GM23248 (cell line): Measurements from ENCODE around the gene SF3A1. TPM values are rescaled to one million over a fixed set of nuclear protein-coding genes. Genes with fewer than 3 reads are reported as not detected.

Experiments used
- DNase-seq: peaks from one replicate; pipeline ENCODE4 v3.0.0-alpha.2; 2015
- H2AFZ ChIP-seq: fragments of 200-600 bp; sonication (generic); 2 replicates; pipeline ENCODE4 v1.6.1; 2016; ENCODE audit warnings: antibody characterized with exemption
- H3F3A ChIP-seq: fragments of 200-600 bp; sonication (generic); 2 replicates; pipeline ENCODE4 v1.6.1; 2016; ENCODE audit warnings: mild to moderate bottlenecking, antibody characterized with exemption, mixed run types; ENCODE audit not compliant: insufficient read depth
- H3K27ac ChIP-seq: fragments of 200-600 bp; sonication (generic); 2 replicates; pipeline ENCODE4 v1.5.1; 2016; ENCODE audit warnings: mild to moderate bottlenecking
- H3K27me3 ChIP-seq: fragments of 200-600 bp; sonication (generic); replicated peaks from 2 replicates; pipeline ENCODE4 v1.6.1; 2016; ENCODE audit warnings: mild to moderate bottlenecking; ENCODE audit not compliant: insufficient read depth
- H3K36me3 ChIP-seq: fragments of 200-600 bp; sonication (generic); 2 replicates; pipeline ENCODE4 v1.6.1; 2016; ENCODE audit warnings: low read depth, mild to moderate bottlenecking
- H3K4me1 ChIP-seq: fragments of 200-600 bp; sonication (generic); 2 replicates; pipeline ENCODE4 v1.6.1; 2016; ENCODE audit warnings: mild to moderate bottlenecking; ENCODE audit not compliant: insufficient read depth
- H3K4me2 ChIP-seq: fragments of 200-600 bp; sonication (generic); one replicate; pipeline ENCODE4 v1.6.1; 2016; ENCODE audit warnings: mild to moderate bottlenecking; ENCODE audit not compliant: unreplicated experiment
- H3K4me3 ChIP-seq: fragments of 200-600 bp; sonication (generic); 2 replicates; pipeline ENCODE4 v1.5.1; 2016; ENCODE audit warnings: mild to moderate bottlenecking
- H3K79me2 ChIP-seq: fragments of 200-600 bp; sonication (generic); 2 replicates; pipeline ENCODE4 v1.6.1; 2016; ENCODE audit warnings: mild to moderate bottlenecking; ENCODE audit not compliant: insufficient read depth
- H3K9ac ChIP-seq: fragments of 200-600 bp; sonication (generic); 2 replicates; pipeline ENCODE4 v1.6.1; 2016; ENCODE audit warnings: mild to moderate bottlenecking
- H3K9me2 ChIP-seq: fragments of 200-600 bp; sonication (generic); 2 replicates; pipeline ENCODE4 v1.6.1; 2016; ENCODE audit warnings: mixed run types, mild to moderate bottlenecking, moderate library complexity; ENCODE audit not compliant: insufficient read depth
- H3K9me3 ChIP-seq: fragments of 200-600 bp; sonication (generic); one replicate; pipeline ENCODE4 v1.6.1; 2017; ENCODE audit warnings: low read depth
- H4K20me1 ChIP-seq: fragments of 200-600 bp; sonication (generic); 2 replicates; pipeline ENCODE4 v1.6.0; 2016; ENCODE audit not compliant: insufficient read depth
- EZH2 ChIP-seq: fragments of 200-600 bp; sonication (generic); IDR thresholded peaks from 2 replicates; pipeline ENCODE4 v1.6.1; 2018; ENCODE audit warnings: antibody characterized with exemption, mild to moderate bottlenecking; ENCODE audit not compliant: insufficient read depth, poor library complexity, severe bottlenecking
- EZH2phosphoT487 ChIP-seq: fragments of 200-600 bp; sonication (generic); IDR thresholded peaks from 2 replicates; pipeline ENCODE4 v1.6.1; 2018; ENCODE audit warnings: antibody characterized with exemption, moderate library complexity, mild to moderate bottlenecking, low read depth; ENCODE audit not compliant: insufficient read depth
- WGBS, 2 experiments: methylation state at CpG; one replicate each; pipeline ENCODE4 v1.1.6; 2015 to 2017; ENCODE audit warnings: low lambda C conversion rate in 2 of 2, low coverage in 1 of 2; ENCODE audit errors: missing lambda C conversion rate in 2 of 2; 5-methylcytosine and 5-hydroxymethylcytosine counted together
- in situ Hi-C: fragments of 300-500 bp; cut with MboI; formaldehyde crosslinking; loops from 2 replicates; pipeline ENCODE4 v1.15.0; 2020
- polyA plus RNA-seq: library from polyadenylated mRNA; unstranded; fragments of >200 nt; fragmentation: Nextera tagmentation; extraction: Ambion mirVana; gene quantifications from 2 replicates; pipeline ENCODE4 v1.2.1, GENCODE V29; 2016
- total RNA-seq: library from RNA; depleted of rRNA; stranded (reverse); fragments of >200 nt; shearing (Covaris generic); gene quantifications from 2 replicates; pipeline ENCODE4 v1.2.3, GENCODE V29; 2014

The SF3A1 gene
- total and polyA plus RNA-seq, 2 experiments from 2014 or later = 12.9 to 75.0 TPM

- H4K20me1 ChIP-seq = peaks cover 17% of the 10 kb centered on the region
- peak; percentile 63 for DNase-seq
- no peaks in the 10 kb centered on the region for H3K27me3 ChIP-seq
- H3K9me2 ChIP-seq = no peaks in the 10 kb centered on the region
- peaks cover 37% of the 10 kb centered on the region for H3F3A ChIP-seq
- no peak overlapping the region for H3K27ac ChIP-seq
- in situ Hi-C loops = no loop called here
- H3K4me2 ChIP-seq = no peak overlapping the region
- H3K4me3 ChIP-seq = no peak overlapping the region
- no peaks in the 10 kb centered on the region for H3K9me3 ChIP-seq
- H3K36me3 ChIP-seq = no peaks in the 10 kb centered on the region
- H3K9ac ChIP-seq = no peak overlapping the region
- H3K79me2 ChIP-seq = peaks cover 81% of the 10 kb centered on the region
- peaks cover 61% of the 10 kb centered on the region for H3K4me1 ChIP-seq
- no peak for TF ChIP-seq EZH2
- 50 to 56% methylated on average over 5 of the region's 5 CpGs for WGBS, 2 experiments
- H2AFZ ChIP-seq = no peak overlapping the region
Measured at GRCh38 chr22:30308518-30309230, 48.0 kb downstream of the SF3A1 start.

- WGBS, 2 experiments = 68 to 78% methylated on average over 2 of the region's 2 CpGs
Measured at GRCh38 chr22:30308093-30308492, 48.6 kb downstream of the SF3A1 start.

GRCh38 chr22:30307041-30307574 is 49.6 kb downstream of the SF3A1 start:
- in situ Hi-C loops = no loop called here

More at GRCh38 chr22:30308093-30308492, 48.6 kb downstream of the SF3A1 start:
- Histone ChIP-seq H3K27me3 (no peaks in the 10 kb centered on the region), H3K79me2 (peaks cover 84% of the 10 kb centered on the region), H4K20me1 (peaks cover 17% of the 10 kb centered on the region), H3K4me2 (no peak overlapping the region), H3K4me3 (no peak overlapping the region), H3K4me1 (peaks cover 61% of the 10 kb centered on the region), H3K9ac (no peak overlapping the region), H3K27ac (no peak overlapping the region), H3F3A (peaks cover 37% of the 10 kb centered on the region), H3K36me3 (no peaks in the 10 kb centered on the region), H3K9me2 (no peaks in the 10 kb centered on the region), H3K9me3 (no peaks in the 10 kb centered on the region), H2AFZ (no peak overlapping the region)
- in situ Hi-C loops = no loop called here
- TF ChIP-seq EZH2 = no peak
- TF ChIP-seq EZH2phosphoT487 = no peak
- DNase-seq = no peak

GRCh38 chr22:30306627-30307011 is 50.1 kb downstream of the SF3A1 start:
- Histone ChIP-seq H3K27ac (no peak overlapping the region), H3F3A (peaks cover 24% of the 10 kb centered on the region), H4K20me1 (peaks cover 12% of the 10 kb centered on the region; the same call in 1 of the 2 replicates), H3K9ac (no peak overlapping the region), H3K4me2 (no peak overlapping the region), H3K36me3 (no peaks in the 10 kb centered on the region), H3K79me2 (peaks cover 80% of the 10 kb centered on the region), H3K9me3 (no peaks in the 10 kb centered on the region), H3K4me1 (peaks cover 63% of the 10 kb centered on the region), H3K27me3 (no peaks in the 10 kb centered on the region), H2AFZ (no peak overlapping the region), H3K4me3 (no peak overlapping the region), H3K9me2 (no peaks in the 10 kb centered on the region)
- no peak for DNase-seq
- TF ChIP-seq EZH2phosphoT487 = no peak
- TF ChIP-seq EZH2 = no peak
- in situ Hi-C loops = no loop called here
- 100% methylated on average over 1 of the region's 1 CpG for WGBS, 2 experiments

More at GRCh38 chr22:30307041-30307574, 49.6 kb downstream of the SF3A1 start:
- no peak overlapping the region for H3K27ac ChIP-seq
- H3K9me2 ChIP-seq = no peaks in the 10 kb centered on the region
- peaks cover 61% of the 10 kb centered on the region for H3K4me1 ChIP-seq
- no peak overlapping the region for H2AFZ ChIP-seq
- 99 to 100% methylated on average over 4 of the region's 4 CpGs for WGBS, 2 experiments
- H3K36me3 ChIP-seq = no peaks in the 10 kb centered on the region
- no peak overlapping the region for H3K9ac ChIP-seq
- DNase-seq = no peak
- no peak overlapping the region for H3K4me2 ChIP-seq
- TF ChIP-seq EZH2 = no peak
- no peak for TF ChIP-seq EZH2phosphoT487
- no peaks in the 10 kb centered on the region for H3K9me3 ChIP-seq
- peaks cover 80% of the 10 kb centered on the region for H3K79me2 ChIP-seq
- H4K20me1 ChIP-seq = peaks cover 12% of the 10 kb centered on the region; the same call in 1 of the 2 replicates
- no peak overlapping the region for H3K4me3 ChIP-seq
- H3K27me3 ChIP-seq = no peaks in the 10 kb centered on the region
- H3F3A ChIP-seq = peaks cover 27% of the 10 kb centered on the region
